PC-9 (cell line): ENCODE results near the gene GSE1.

Source experiments
- EZH2 ChIP-seq: fragments of 200-600 bp; sonication (generic); IDR thresholded peaks from 2 replicates; pipeline ENCODE4 v1.8.0; 2017; ENCODE audit warnings: antibody characterized with exemption, low read depth
- TF ChIP-seq, protein P1 (sequence below): fragments of 200-600 bp; sonication (generic); conservative IDR thresholded peaks from 2 replicates; pipeline ENCODE4 v1.6.1; 2017; ENCODE audit warnings: mixed run types, antibody characterized with exemption, mild to moderate bottlenecking, moderate library complexity

DNA sequence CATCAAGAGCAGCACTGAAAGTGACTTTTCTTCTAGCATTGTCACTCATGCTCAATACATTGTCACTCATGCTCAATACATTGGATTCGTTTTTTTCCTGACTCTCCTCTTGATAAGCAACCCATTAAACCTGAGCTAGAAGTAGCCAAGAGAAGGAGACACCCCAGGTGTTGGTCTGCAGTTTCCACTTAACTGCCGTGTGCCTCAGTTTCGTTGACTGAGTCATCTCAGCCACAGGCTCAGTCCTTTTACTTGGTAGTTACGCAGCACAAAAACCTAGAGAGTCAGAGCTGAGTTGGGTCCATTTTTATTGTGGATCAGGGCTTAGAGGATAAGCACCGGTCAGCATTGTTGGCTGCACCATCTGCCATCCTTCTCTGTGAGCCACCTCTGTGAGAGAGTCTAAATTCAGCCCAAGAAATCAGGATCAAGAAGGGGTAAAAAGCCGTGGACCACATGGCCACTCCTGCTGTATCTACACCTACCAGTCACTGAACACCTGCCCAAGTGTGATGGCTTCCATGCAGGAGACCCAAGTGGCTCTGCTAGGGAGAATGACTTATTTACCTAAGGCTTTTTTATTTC is 64.4 kb downstream of the GSE1 start:
- TF ChIP-seq, protein P1, sequence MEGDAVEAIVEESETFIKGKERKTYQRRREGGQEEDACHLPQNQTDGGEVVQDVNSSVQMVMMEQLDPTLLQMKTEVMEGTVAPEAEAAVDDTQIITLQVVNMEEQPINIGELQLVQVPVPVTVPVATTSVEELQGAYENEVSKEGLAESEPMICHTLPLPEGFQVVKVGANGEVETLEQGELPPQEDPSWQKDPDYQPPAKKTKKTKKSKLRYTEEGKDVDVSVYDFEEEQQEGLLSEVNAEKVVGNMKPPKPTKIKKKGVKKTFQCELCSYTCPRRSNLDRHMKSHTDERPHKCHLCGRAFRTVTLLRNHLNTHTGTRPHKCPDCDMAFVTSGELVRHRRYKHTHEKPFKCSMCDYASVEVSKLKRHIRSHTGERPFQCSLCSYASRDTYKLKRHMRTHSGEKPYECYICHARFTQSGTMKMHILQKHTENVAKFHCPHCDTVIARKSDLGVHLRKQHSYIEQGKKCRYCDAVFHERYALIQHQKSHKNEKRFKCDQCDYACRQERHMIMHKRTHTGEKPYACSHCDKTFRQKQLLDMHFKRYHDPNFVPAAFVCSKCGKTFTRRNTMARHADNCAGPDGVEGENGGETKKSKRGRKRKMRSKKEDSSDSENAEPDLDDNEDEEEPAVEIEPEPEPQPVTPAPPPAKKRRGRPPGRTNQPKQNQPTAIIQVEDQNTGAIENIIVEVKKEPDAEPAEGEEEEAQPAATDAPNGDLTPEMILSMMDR, result no peak
- TF ChIP-seq EZH2, result no peak
